Activated gamma-delta T cell treated with Interleukin-2 at 50 U/mL for 16 hours (primary cell): ENCODE data around the gene CNTN2.
A peak's percentile ranks its signal among the peaks of the same experiment; 100 is the strongest.

ENCODE experiments used
- DNase-seq: peaks from one replicate; pipeline ENCODE4 v3.0.0-alpha.2; 2020

Gene CNTN2

DNA sequence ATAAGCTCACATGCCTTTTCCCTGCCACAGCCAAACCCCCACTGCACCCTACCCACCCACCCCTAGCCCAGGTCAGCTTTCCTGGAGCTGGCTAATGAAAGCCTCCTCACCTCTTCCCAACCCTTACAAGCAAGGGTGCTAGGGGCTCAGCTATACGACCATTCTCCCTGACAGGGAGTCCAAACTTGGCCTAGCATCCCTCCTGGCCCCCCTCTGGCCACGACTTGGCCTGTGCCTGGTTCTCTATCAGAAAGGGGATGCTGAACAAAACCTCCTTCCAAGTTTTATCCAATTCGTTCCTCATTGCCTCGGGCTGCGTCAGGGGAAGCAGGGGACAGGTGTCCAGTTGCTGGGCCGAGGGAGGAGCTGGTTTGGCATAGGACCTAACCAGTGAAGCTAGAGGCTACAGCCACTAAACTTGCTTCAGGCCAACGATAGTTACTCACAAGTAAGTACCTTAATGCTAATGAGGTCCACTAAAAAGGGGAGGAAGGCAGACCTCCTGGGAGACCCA lies 32.7 kb downstream of the CNTN2 start:
- DNase-seq, result no peak

GRCh38 chr1:205076245-205076761 lies 33.3 kb downstream of the CNTN2 start:
- DNase-seq, result no peak

DNA sequence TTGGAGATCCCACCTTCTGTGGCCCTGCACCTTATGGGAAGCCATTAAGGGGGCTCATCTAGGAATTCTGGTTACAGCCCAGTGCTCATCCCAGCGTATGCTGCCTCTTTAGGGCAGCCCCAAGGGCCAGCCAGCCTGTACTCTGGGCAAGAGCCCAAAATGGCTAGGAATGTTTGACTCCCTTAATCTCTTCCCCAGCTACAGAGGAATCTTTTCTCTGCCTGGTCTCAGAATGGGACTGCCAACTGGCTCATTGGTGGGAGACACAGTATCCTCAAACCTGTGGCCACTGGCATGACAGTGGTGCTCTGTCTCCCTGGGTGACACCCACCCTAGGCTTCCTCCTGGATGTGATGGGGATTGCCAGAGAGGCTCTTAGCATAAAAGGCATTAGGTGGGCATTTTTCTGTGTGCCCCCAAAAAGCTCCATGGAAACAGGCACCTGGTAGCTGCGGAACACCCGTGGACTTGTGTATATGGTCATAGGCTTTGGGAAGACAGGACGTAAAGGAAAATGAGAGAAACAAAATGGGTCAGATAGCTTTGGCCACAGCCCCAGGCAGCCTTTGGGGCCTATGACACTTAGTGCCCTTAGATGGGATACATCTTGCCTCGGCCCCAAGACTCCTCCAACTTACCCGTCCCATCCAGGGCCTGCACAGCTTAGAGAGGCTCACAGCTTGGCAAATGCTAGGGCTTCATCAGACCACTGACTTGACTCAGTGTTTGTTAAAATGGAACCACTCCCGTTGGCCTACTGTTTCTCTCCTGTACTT lies 34.3 kb downstream of the CNTN2 start:
- DNase-seq, result no peak

GRCh38 chr1:205077934-205078311 lies 34.9 kb downstream of the CNTN2 start:
- DNase-seq, result no peak

DNA sequence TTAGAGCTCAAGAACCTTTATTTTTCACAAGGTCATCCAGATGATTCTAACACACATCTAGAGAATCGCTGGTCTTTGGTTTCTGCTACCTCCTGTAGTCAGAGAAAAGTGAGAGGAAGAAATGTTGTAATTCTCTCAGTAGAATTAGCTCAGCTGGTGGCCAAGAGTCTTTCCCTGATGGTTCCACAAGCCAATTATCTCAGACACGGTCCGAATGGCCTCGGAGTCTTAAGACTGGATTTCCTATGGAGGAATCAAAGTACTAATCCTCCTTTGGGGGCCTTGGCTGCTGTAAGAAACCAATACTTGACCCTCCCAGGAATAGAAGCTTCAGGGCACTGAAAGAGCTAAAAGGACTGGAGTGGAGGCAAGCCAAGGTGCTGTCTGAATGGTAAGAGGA lies 39.4 kb downstream of the CNTN2 start:
- no peak for DNase-seq

DNA sequence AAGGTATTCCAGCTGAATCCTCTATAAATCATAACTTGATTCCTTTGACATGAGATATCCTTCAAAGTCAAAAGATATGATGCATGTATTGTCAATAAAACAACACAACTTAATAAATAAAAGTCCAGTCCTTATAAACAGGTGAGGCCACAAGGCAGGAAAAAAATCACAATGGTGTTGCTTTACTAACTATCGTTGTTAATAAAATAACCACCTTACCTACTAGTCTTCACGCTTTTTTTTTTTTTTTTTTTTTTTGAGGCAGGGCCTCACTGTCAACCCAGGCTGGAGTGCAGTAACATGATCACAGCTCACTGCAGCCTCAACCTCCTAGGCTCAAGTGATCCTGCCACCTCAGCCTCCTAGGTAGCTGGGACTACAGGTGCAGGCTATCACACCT lies 41.3 kb downstream of the CNTN2 start, which contains the start of gene TMEM81:
Gene TMEM81, minus strand, starts transcription at position 101 of the 400 bp plus-strand sequence. CDS start 140 bp downstream, outside the sequence.
- no peak for DNase-seq

DNA sequence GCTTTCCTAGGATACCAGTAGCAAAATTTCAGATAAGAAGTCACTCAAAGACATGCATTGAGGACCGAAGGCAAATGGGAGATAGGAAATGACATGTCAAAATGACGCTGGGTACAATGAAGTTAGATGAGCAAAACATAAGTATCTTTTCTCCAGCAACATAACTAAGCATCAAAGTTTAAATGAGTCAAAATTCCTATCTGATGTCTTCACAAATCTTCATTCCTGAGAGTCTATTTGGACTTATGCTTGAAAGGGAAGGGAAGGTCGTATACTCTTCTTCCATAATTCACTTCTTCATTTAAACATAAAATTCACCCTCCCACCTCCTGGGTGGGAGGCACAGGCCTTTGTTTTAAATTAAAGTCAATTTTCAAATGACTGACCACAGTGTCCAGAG lies 45.3 kb downstream of the CNTN2 start:
- no peak for DNase-seq

- no peak for DNase-seq
Observed at GRCh38 chr1:205091043-205091740, 48.2 kb downstream of the CNTN2 start.

- no peak for DNase-seq
Observed at GRCh38 chr1:205095422-205095821, 52.4 kb downstream of the CNTN2 start.

GRCh38 chr1:205098242-205098641 lies 55.2 kb downstream of the CNTN2 start:
- DNase-seq, result no peak

DNA sequence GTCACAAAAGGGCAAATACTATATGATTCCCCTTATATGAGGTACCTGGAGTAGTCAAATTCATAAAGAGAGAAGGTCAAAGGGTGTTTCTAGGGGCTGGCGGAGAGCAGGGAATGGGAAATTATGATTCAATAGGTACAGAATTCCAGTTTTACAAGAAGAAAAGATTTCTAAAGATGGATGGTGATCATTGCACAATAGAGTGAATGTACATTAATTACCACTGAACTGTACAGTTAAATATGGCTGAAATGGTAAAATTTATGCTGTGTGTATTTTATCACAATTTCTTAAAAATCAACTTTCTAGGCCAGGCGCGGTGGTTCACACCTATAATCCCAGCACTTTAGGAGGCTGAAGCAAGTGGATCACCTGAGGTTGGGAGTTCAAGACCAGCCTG lies 59.4 kb downstream of the CNTN2 start:
- no peak for DNase-seq

GRCh38 chr1:205107327-205107726 lies 64.3 kb downstream of the CNTN2 start:
- no peak for DNase-seq

DNA sequence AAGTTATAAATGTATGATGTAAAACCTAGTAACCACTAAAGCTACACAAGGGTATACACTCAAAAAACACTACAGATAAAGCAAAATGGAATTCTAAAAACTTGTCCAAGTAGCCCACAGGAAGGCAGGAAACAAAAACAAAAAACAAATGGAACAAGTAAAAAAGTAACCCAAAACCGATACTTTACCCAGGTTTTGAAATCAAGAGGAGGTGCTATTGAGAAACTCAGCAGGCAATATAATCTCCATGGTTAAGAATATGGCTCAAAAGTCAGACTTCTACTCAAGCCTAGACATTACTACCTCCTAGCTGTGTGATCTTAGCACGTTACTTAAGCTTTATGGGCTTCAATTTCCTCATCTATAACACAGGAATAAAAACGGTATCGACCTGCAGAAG lies 65.5 kb downstream of the CNTN2 start:
- no peak for DNase-seq

DNA sequence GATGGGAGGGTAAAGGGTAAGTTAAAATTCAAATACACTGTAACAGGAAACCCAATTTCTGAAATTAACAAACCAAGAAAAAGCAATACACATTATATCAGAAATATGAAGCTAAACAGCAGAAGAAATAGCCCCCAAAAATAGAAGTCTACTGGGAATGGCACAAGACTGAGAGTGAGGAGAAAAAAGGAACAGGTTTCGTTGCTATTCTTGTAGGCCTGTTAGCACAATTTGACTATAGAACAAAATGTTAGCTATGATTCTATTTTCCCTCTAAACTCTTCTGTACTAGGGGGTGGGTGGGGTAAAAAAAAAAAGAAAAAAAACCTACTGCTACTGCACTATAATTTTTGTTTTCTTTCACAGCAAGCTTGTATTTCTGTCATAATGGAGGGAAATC lies 66.3 kb downstream of the CNTN2 start:
- DNase-seq, result no peak

- DNase-seq, result no peak
Observed at GRCh38 chr1:205109711-205110110, 66.7 kb downstream of the CNTN2 start.

DNA sequence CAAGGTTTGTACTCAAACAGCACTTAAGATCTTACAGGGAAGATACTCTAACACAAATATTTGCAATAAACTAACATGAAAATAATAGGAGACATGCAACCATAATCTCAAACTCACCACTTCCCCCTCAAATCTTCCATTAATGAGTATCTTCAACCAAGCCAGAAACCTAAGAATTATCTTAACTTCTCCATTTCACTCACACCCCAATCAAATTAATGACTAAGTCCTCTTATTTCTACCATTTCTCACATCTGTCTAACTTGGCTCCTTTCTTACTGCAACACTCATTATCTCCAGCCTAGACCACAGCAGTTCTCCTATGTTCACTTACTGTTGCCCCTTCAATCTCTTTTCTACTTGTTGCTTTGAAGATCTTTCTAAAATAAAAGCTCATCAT lies 68.3 kb downstream of the CNTN2 start:
- DNase-seq, result no peak

GRCh38 chr1:205118752-205119151 lies 75.7 kb downstream of the CNTN2 start:
- no peak for DNase-seq

GRCh38 chr1:205121660-205122488 lies 78.9 kb downstream of the CNTN2 start, which contains the start of gene RBBP5:
TSS of gene RBBP5 (minus strand) at chr1:205121978. CDS start at chr1:205121873, 105 bp downstream.
- peak; percentile 98 for DNase-seq

- no peak for DNase-seq
Observed at GRCh38 chr1:205122489-205122882, 79.5 kb downstream of the CNTN2 start.

DNA sequence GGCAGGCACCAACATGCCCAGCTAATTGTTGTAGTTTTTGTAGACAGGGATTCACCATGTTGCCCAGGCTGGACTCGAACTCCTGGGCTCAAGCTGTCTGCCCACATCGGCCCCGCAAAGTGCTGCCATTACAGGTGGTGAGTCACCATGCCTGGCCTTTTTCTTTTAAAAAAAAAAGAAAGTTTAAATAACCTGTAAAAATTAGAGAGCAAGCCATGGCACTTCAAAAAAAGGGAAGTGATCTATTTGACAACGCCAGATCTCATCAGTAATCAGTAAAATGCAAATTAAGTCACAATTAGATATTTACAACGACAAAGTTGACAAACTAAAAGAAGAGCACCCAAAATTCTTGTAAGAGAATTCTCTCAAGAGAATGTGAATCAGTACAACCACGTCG lies 81.7 kb downstream of the CNTN2 start:
- no peak for DNase-seq

- DNase-seq, result no peak
Observed at GRCh38 chr1:205127646-205128045, 84.6 kb downstream of the CNTN2 start.
